Dermis microvascular lymphatic vessel endothelial cell (primary cell): ENCODE results near the gene PER2. TPM values are rescaled to one million over a fixed set of nuclear protein-coding genes. Genes with fewer than 3 reads are reported as not detected.
A peak's percentile ranks its signal among the peaks of the same experiment; 100 is the strongest.

Experiments
- DNase-seq, 2 donors: peaks; one replicate each; pipeline versions ENCODE4 v3.0.0 to v3.0.0-alpha.2; 2010; ENCODE audit warnings: low read depth in 2 of 2
- total RNA-seq: library from RNA; depleted of rRNA; stranded (reverse); fragments of >200 nt; gene quantifications from 2 replicates; pipeline ENCODE4 v1.2.1, GENCODE V29; 2014

Gene PER2
- total RNA-seq, 1 donor from 2014 or later: 1.7 TPM

GRCh38 chr2:238231251-238231793 lies 57.1 kb downstream of the PER2 start:
- peak in 1 of 2 donors; percentile 73 for DNase-seq

GRCh38 chr2:238230699-238231098 lies 57.7 kb downstream of the PER2 start:
- DNase-seq: no peak

- no peak for DNase-seq
Observed at GRCh38 chr2:238228700-238229099, 59.7 kb downstream of the PER2 start.

- no peak for DNase-seq
Observed at GRCh38 chr2:238227587-238228032, 60.8 kb downstream of the PER2 start.

GRCh38 chr2:238226698-238227586 lies 61.5 kb downstream of the PER2 start:
- DNase-seq: no peak

- DNase-seq: no peak
Observed at GRCh38 chr2:238225911-238226697, 62.3 kb downstream of the PER2 start.

GRCh38 chr2:238225121-238225520 lies 63.3 kb downstream of the PER2 start:
- DNase-seq: no peak

GRCh38 chr2:238224356-238225035 lies 63.9 kb downstream of the PER2 start:
- DNase-seq: no peak

GRCh38 chr2:238220892-238221521 lies 67.4 kb downstream of the PER2 start:
- DNase-seq: peak in 1 of 2 donors; percentile 26

- DNase-seq: no peak
Observed at GRCh38 chr2:238220274-238220891, 68.0 kb downstream of the PER2 start.

GRCh38 chr2:238216651-238217184 lies 71.7 kb downstream of the PER2 start:
- no peak for DNase-seq

- no peak for DNase-seq
Observed at GRCh38 chr2:238207006-238207405, 81.4 kb downstream of the PER2 start.

- no peak for DNase-seq
Observed at GRCh38 chr2:238203973-238204683, 84.3 kb downstream of the PER2 start.

GRCh38 chr2:238203094-238203972 lies 85.1 kb downstream of the PER2 start, which contains the start of gene ILKAP:
Gene ILKAP (minus strand): TSS chr2:238203695. CDS start chr2:238203553, 142 bp downstream.
- peak; percentile 43 to 88 for DNase-seq

GRCh38 chr2:238202326-238203093 lies 85.9 kb downstream of the PER2 start:
- DNase-seq: peak in 1 of 2 donors; percentile 14
